ENCODE data around the gene CCL25.
"Not testable (repeated sequence)": the region's sequence is repeated elsewhere in the genome, so short reads cannot be mapped to it uniquely, and the experiment has no call there.

The CCL25 gene

DNA sequence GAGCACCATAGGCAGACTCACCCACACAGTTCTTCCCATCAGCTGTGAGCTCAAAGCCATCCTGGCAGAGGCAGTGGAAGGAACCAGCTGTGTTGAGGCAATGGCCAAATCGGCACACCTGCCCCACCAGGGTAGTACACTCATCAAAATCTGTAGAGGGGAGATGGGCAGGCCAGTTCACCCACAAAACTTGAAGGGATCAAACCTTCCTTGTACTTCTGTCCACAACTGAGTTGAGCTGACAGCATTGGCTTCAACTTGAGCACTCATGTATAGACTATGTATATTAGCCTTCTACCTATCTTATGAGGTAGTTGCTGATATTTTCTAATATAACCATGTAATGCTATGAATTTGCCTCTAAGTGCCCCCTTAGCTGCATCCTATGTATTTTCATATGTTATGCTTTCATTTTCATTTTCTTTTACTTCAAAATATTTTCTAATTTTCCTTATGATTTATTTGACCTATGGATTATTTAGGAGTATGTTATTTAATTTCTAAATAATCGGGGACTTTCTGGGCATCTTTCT is 42.9 kb downstream of the CCL25 start:
- H3K36me3 ChIP-seq (ENCODE audit: insufficient read depth, insufficient read length, low read length): peaks cover 65% of the 10 kb centered on the region
- no peak overlapping the region for H3K9ac ChIP-seq (ENCODE audit: insufficient read length, low read depth)
- peaks cover 28% of the 10 kb centered on the region for H3K9me3 ChIP-seq (ENCODE audit: insufficient read depth, low read length)
- H3K4me1 ChIP-seq (ENCODE audit: insufficient read depth, insufficient read length): no peaks in the 10 kb centered on the region
- no peak overlapping the region for H3K4me3 ChIP-seq (ENCODE audit: insufficient read length, low read depth)
- H3K27me3 ChIP-seq (ENCODE audit: insufficient read depth, insufficient read length): no peaks in the 10 kb centered on the region
- TF ChIP-seq ZNF274 (IDR thresholded peaks at IDR 0.05; ENCODE audit: low read depth, low read length) (no peak), SUZ12 (IDR thresholded peaks at IDR 0.05; ENCODE audit: extremely low read depth, insufficient read depth, insufficient read length) (no peak), YY1 (IDR thresholded peaks at IDR 0.05; ENCODE audit: insufficient read depth, insufficient read length) (no peak)
- no peak for DNase-seq (ENCODE audit: low read depth, low spot score)

DNA sequence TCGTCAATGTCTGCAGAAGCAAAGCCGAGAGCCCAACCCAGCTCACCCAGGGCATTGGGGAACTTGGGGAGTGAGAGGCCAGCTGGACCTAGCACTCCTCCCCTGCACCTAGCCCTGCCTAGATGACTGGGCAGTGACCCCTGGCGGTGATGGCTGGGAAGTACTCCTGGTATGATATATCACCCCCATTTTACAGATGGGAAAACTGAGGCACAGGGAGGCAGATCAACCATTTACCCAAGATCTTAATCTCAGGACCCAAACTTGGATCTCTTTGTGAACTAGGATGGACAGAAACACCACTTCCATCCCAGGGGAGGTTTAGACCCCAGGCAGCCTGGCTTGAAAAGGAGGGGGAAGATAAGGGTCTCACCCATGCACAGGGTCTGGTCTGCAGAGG is 43.5 kb downstream of the CCL25 start:
- Histone ChIP-seq H3K9me3 (ENCODE audit: insufficient read depth, low read length) (peaks cover 28% of the 10 kb centered on the region), H3K4me1 (ENCODE audit: insufficient read depth, insufficient read length) (peaks cover 2% of the 10 kb centered on the region), H3K27me3 (ENCODE audit: insufficient read depth, insufficient read length) (no peaks in the 10 kb centered on the region), H3K4me3 (ENCODE audit: insufficient read length, low read depth) (no peak overlapping the region), H3K9ac (ENCODE audit: insufficient read length, low read depth) (no peak overlapping the region), H3K36me3 (ENCODE audit: insufficient read depth, insufficient read length, low read length) (peaks cover 65% of the 10 kb centered on the region)
- no peak for TF ChIP-seq SUZ12 (IDR thresholded peaks at IDR 0.05; ENCODE audit: extremely low read depth, insufficient read depth, insufficient read length)
- TF ChIP-seq ZNF274 (IDR thresholded peaks at IDR 0.05; ENCODE audit: low read depth, low read length): no peak
- no peak for TF ChIP-seq YY1 (IDR thresholded peaks at IDR 0.05; ENCODE audit: insufficient read depth, insufficient read length)
- no peak for DNase-seq (ENCODE audit: low read depth, low spot score)

DNA sequence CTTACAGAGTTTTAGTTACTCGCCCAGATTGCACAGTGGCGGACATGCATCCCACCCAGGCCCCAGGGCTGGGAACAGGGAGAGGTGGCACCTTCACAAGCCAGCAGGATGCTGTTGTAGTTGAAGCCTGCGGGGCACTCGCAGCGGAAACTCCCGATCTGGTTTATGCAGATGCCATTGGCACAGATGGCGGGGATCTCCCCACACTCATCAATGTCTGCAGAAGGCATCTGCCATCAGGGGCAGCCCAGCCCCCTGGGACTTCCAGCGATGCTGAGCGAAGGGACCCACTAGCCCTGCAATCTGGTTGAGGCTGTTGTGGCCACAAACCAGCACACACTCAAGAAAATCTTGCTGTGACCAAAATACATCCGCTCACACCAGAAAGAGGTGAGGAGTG is 44.6 kb downstream of the CCL25 start:
- H3K36me3 ChIP-seq (ENCODE audit: insufficient read depth, insufficient read length, low read length): peaks cover 69% of the 10 kb centered on the region
- no peak overlapping the region for H3K9ac ChIP-seq (ENCODE audit: insufficient read length, low read depth)
- H3K9me3 ChIP-seq (ENCODE audit: insufficient read depth, low read length): peaks cover 28% of the 10 kb centered on the region
- peaks cover 2% of the 10 kb centered on the region for H3K4me1 ChIP-seq (ENCODE audit: insufficient read depth, insufficient read length)
- TF ChIP-seq SUZ12 (IDR thresholded peaks at IDR 0.05; ENCODE audit: extremely low read depth, insufficient read depth, insufficient read length) (no peak), ZNF274 (IDR thresholded peaks at IDR 0.05; ENCODE audit: low read depth, low read length) (no peak), YY1 (IDR thresholded peaks at IDR 0.05; ENCODE audit: insufficient read depth, insufficient read length) (no peak)
- no peak for DNase-seq (ENCODE audit: low read depth, low spot score)
- H3K4me3 ChIP-seq (ENCODE audit: insufficient read length, low read depth): no peak overlapping the region
- no peaks in the 10 kb centered on the region for H3K27me3 ChIP-seq (ENCODE audit: insufficient read depth, insufficient read length)

DNA sequence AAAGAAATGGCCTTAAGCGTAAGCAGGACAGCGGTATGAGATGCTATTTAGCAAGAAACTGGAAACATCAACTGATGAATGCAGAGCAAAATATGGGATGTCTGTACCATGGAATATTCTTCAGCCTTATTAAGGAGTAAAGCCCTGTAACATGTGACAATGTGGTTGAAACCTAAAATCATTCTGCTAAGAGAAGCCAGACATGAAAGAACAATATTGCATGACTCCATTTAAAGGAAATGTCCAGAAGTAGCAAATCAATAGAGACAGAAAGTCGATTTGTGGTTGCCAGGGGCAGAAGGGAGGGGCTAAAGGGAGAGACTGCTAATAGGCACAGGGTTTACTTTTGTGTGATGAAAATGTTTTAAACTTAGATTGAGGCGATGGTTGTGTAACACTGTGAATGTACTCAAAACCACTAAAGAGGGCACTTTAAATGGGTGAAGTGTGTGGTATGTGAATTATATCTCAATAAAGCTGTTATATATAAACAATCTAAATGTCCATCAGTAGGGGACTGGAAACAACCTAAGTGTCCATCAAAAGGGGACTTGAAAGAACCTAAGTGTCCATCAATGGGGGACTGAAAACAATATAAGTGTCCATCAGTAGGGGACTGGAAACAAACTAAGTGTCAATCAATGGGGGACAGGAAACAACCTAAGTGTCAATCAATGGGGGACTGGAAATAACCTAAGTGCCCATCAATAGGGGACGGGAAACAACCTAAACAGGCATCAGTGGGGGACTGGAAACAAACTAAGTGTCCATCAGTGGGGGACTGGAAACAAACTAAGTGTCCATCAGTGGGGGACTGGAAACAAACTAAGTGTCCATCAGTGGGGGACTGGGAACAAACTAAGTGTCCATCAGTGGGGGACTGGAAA is 45.4 kb downstream of the CCL25 start:
- Histone ChIP-seq H3K4me3 (ENCODE audit: insufficient read length, low read depth) (no peak overlapping the region), H3K9me3 (ENCODE audit: insufficient read depth, low read length) (peaks cover 28% of the 10 kb centered on the region), H3K4me1 (ENCODE audit: insufficient read depth, insufficient read length) (peaks cover 5% of the 10 kb centered on the region), H3K27me3 (ENCODE audit: insufficient read depth, insufficient read length) (no peaks in the 10 kb centered on the region), H3K9ac (ENCODE audit: insufficient read length, low read depth) (no peak overlapping the region), H3K36me3 (ENCODE audit: insufficient read depth, insufficient read length, low read length) (peaks cover 73% of the 10 kb centered on the region)
- no peak for TF ChIP-seq YY1 (IDR thresholded peaks at IDR 0.05; ENCODE audit: insufficient read depth, insufficient read length)
- TF ChIP-seq ZNF274 (IDR thresholded peaks at IDR 0.05; ENCODE audit: low read depth, low read length): no peak
- TF ChIP-seq SUZ12 (IDR thresholded peaks at IDR 0.05; ENCODE audit: extremely low read depth, insufficient read depth, insufficient read length): no peak
- DNase-seq (ENCODE audit: low read depth, low spot score): no peak

DNA sequence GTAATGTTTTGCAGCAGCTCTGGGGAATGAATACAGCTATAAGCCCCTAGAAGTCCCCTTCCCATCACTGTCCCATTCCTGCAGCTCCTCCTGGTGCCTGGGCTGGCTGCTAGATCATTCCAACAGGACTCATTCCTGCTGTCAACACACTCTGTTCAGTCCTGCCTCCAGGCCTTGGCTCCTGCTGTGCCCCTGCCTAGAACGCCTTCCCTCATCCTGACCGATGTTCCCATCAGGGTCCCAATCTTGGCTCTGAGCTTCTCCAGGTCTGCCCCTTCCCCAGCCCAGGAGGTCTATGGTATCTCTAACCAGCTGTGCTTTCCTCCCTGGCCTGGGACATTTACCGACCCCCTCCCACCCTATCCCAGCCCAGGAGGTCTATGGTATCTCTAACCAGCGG is 48.8 kb downstream of the CCL25 start:
- Histone ChIP-seq H3K4me3 (ENCODE audit: insufficient read length, low read depth) (no peak overlapping the region), H3K9me3 (ENCODE audit: insufficient read depth, low read length) (peaks cover 12% of the 10 kb centered on the region), H3K4me1 (ENCODE audit: insufficient read depth, insufficient read length) (peaks cover 5% of the 10 kb centered on the region), H3K27me3 (ENCODE audit: insufficient read depth, insufficient read length) (no peaks in the 10 kb centered on the region), H3K36me3 (ENCODE audit: insufficient read depth, insufficient read length, low read length) (peaks cover 64% of the 10 kb centered on the region), H3K9ac (ENCODE audit: insufficient read length, low read depth) (no peak overlapping the region)
- DNase-seq (ENCODE audit: low read depth, low spot score): no peak
- TF ChIP-seq YY1 (IDR thresholded peaks at IDR 0.05; ENCODE audit: insufficient read depth, insufficient read length): no peak

DNA sequence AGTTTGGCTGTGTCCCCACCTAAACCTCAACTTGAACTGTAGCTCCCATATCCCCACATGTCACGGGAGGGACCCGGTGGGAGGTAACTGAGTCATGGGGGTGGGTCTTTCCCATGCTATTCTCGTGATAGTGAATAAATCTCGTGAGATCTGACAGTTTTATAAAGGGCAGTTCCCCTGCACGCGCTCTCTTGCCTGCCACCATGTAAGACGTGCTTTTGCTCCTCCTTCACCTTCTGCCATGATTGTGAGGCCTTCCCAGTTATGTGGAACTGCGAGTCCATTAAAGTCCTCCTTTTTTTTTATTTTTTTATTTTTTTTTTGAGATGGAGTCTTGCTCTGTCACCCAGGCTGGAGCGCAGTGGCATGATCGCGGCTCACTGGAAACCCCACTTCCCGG is 49.4 kb downstream of the CCL25 start:
- not testable (repeated sequence) for H3K9ac ChIP-seq (ENCODE audit: insufficient read length, low read depth); H3K27me3 ChIP-seq (ENCODE audit: insufficient read depth, insufficient read length); H3K4me3 ChIP-seq (ENCODE audit: insufficient read length, low read depth); H3K4me1 ChIP-seq (ENCODE audit: insufficient read depth, insufficient read length); DNase-seq (ENCODE audit: low read depth, low spot score); H3K9me3 ChIP-seq (ENCODE audit: insufficient read depth, low read length)
- H3K36me3 ChIP-seq (ENCODE audit: insufficient read depth, insufficient read length, low read length): peaks cover 64% of the 10 kb centered on the region

DNA sequence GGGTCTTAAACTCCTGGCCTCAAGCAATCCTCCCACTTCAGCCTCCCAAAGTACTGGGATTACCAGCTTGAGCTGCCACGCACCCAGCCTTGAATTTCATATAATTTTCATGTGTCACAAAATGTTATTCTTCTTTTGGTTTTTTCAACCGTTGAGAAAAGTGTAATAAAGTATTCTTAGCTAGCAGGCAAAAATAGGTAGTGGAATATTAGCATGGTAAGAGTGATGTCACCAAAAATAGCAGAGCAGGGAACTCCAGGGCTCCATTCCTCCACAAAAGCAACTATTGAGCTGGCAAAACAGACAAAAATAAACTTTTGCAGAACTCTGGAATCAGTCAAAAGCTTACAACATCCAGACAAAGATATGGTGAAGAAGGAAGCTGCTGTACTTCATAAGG is 52.9 kb downstream of the CCL25 start:
- no peak overlapping the region for H3K4me3 ChIP-seq (ENCODE audit: insufficient read length, low read depth)
- H3K27me3 ChIP-seq (ENCODE audit: insufficient read depth, insufficient read length): no peaks in the 10 kb centered on the region
- no peak overlapping the region for H3K9ac ChIP-seq (ENCODE audit: insufficient read length, low read depth)
- no peaks in the 10 kb centered on the region; the same call in 1 of the 2 replicates for H3K9me3 ChIP-seq (ENCODE audit: insufficient read depth, low read length)
- peaks cover 72% of the 10 kb centered on the region for H3K36me3 ChIP-seq (ENCODE audit: insufficient read depth, insufficient read length, low read length)
- peaks cover 5% of the 10 kb centered on the region for H3K4me1 ChIP-seq (ENCODE audit: insufficient read depth, insufficient read length)
- TF ChIP-seq YY1 (IDR thresholded peaks at IDR 0.05; ENCODE audit: insufficient read depth, insufficient read length): no peak
- no peak for TF ChIP-seq ZNF274 (IDR thresholded peaks at IDR 0.05; ENCODE audit: low read depth, low read length)
- no peak for TF ChIP-seq SUZ12 (IDR thresholded peaks at IDR 0.05; ENCODE audit: extremely low read depth, insufficient read depth, insufficient read length)
- no peak for DNase-seq (ENCODE audit: low read depth, low spot score)

Data from NT2/D1 (cell line).